ENCODE measurements around the gene SCAF1. TPM values are rescaled to one million over a fixed set of nuclear protein-coding genes. Genes with fewer than 3 reads are reported as not detected.

Gene SCAF1
- total RNA-seq, 1 donor from 2014 or later = 8.4 TPM

GRCh38 chr19:49704888-49705642, 63.1 kb downstream of the SCAF1 start:
- no peak overlapping the region for H3K9ac ChIP-seq (ENCODE audit: low read depth in 1 of 3, low read length in 3 of 3)

GRCh38 chr19:49705919-49706318, 63.9 kb downstream of the SCAF1 start:
- H3K27me3 ChIP-seq (ENCODE audit: control insufficient read depth in 3 of 3, insufficient read depth in 3 of 3, low read length in 3 of 3) = no peaks in the 10 kb centered on the region
- no peaks in the 10 kb centered on the region for H3K9me3 ChIP-seq (ENCODE audit: control insufficient read depth in 3 of 3, low read length in 3 of 3)
- no peak overlapping the region for H3K4me3 ChIP-seq (ENCODE audit: low read length in 3 of 3)
- H3K27ac ChIP-seq (ENCODE audit: low read depth, low read length) = no peak overlapping the region
- H3K9ac ChIP-seq (ENCODE audit: low read depth in 1 of 3, low read length in 3 of 3) = no peak overlapping the region
- H3K36me3 ChIP-seq (ENCODE audit: control insufficient read depth in 3 of 3, insufficient read depth in 3 of 3, low read length in 3 of 3) = no peaks in the 10 kb centered on the region
- H3K4me1 ChIP-seq (ENCODE audit: control insufficient read depth in 3 of 3, insufficient read depth in 3 of 3, low read length in 3 of 3) = no peaks in the 10 kb centered on the region

More at GRCh38 chr19:49704888-49705642, 63.1 kb downstream of the SCAF1 start:
- Histone ChIP-seq H3K27ac (ENCODE audit: low read depth, low read length) (no peak overlapping the region), H3K9me3 (ENCODE audit: control insufficient read depth in 3 of 3, low read length in 3 of 3) (no peaks in the 10 kb centered on the region), H3K36me3 (ENCODE audit: control insufficient read depth in 3 of 3, insufficient read depth in 3 of 3, low read length in 3 of 3) (no peaks in the 10 kb centered on the region), H3K27me3 (ENCODE audit: control insufficient read depth in 3 of 3, insufficient read depth in 3 of 3, low read length in 3 of 3) (peaks cover 0 to 4% (median 0%) of the 10 kb centered on the region in 3 donors), H3K4me1 (ENCODE audit: control insufficient read depth in 3 of 3, insufficient read depth in 3 of 3, low read length in 3 of 3) (no peaks in the 10 kb centered on the region), H3K4me3 (ENCODE audit: low read length in 3 of 3) (no peak overlapping the region)

Small RNAs within 50 kb of the gene (small RNA-seq; reads per million reads assigned to genes)
- gene MIR5088 = not detected

Other genes with a start within 250 kb of the SCAF1 start
- not detected for gene PTH2, start 218.8 kb upstream of the SCAF1 start, total RNA-seq
- gene GFY, start 216.8 kb upstream of the SCAF1 start, total RNA-seq = not detected
- 1.0 TPM for gene SLC17A7, start 200.7 kb upstream of the SCAF1 start, total RNA-seq
- gene PIH1D1, start 190.4 kb upstream of the SCAF1 start, total RNA-seq = 56.4 TPM
- gene ALDH16A1, start 189.0 kb upstream of the SCAF1 start, total RNA-seq = 20.9 TPM
- 0.52 TPM for gene FLT3LG, start 168.0 kb upstream of the SCAF1 start, total RNA-seq
- 4,175 TPM for gene RPL13A, start 154.6 kb upstream of the SCAF1 start, total RNA-seq
- gene RPS11, start 145.8 kb upstream of the SCAF1 start, total RNA-seq = 5,888 TPM
- 114 TPM for gene FCGRT, start 129.5 kb upstream of the SCAF1 start, total RNA-seq
- 48.5 TPM for gene RCN3, start 114.2 kb upstream of the SCAF1 start, total RNA-seq
- 73.1 TPM for gene NOSIP, start 61.7 kb upstream of the SCAF1 start, total RNA-seq
- not detected for gene PRRG2, start 60.9 kb upstream of the SCAF1 start, total RNA-seq
- 3.1 TPM for gene PRR12, start 51.0 kb upstream of the SCAF1 start, total RNA-seq
- 4.2 TPM for gene RRAS, start 2.1 kb upstream of the SCAF1 start, total RNA-seq
- 31.3 TPM for gene IRF3, start 23.6 kb downstream of the SCAF1 start, total RNA-seq
- gene BCL2L12, start 23.7 kb downstream of the SCAF1 start, total RNA-seq = 4.7 TPM
- 362 TPM for gene PRMT1, start 35.1 kb downstream of the SCAF1 start, total RNA-seq
- gene ADM5, start 47.4 kb downstream of the SCAF1 start, total RNA-seq = 1.0 TPM
- gene CPT1C, start 48.9 kb downstream of the SCAF1 start, total RNA-seq = 4.7 TPM
- gene TSKS, start 121.1 kb downstream of the SCAF1 start, total RNA-seq = under 0.01 TPM
- 32.9 TPM for gene AP2A1, start 124.8 kb downstream of the SCAF1 start, total RNA-seq
- 12.5 TPM for gene FUZ, start 171.1 kb downstream of the SCAF1 start, total RNA-seq
- gene MED25, start 176.1 kb downstream of the SCAF1 start, total RNA-seq = 11.0 TPM
- 63.7 TPM for gene PTOV1, start 208.9 kb downstream of the SCAF1 start, total RNA-seq
- 17.2 TPM for gene PNKP, start 225.4 kb downstream of the SCAF1 start, total RNA-seq
- gene AKT1S1, start 235.1 kb downstream of the SCAF1 start, total RNA-seq = 3.1 TPM
- gene TBC1D17, start 235.5 kb downstream of the SCAF1 start, total RNA-seq = 7.3 TPM

Data from skeletal muscle tissue (tissue), 5 donors.